ENCODE measurements around the gene KCNJ1. TPM values are rescaled to one million over a fixed set of nuclear protein-coding genes. Genes with fewer than 3 reads are reported as not detected.

The KCNJ1 gene
- total and polyA plus RNA-seq, 2 experiments from 2014 or later, result 0.16 TPM; not detected in 1

GRCh38 chr11:128900468-128900867, 33.4 kb upstream of the KCNJ1 start:
- Histone ChIP-seq H3K27ac (ENCODE audit: low read depth) (no peak overlapping the region), H2AFZ (no peak overlapping the region), H3K79me2 (replicated peaks; ENCODE audit: insufficient read depth) (no peaks in the 10 kb centered on the region), H3F3A (replicated peaks; ENCODE audit: low read depth) (peaks cover 24% of the 10 kb centered on the region; the same call in 1 of the 2 replicates), H3K4me3 (no peak overlapping the region), H3K4me1 (ENCODE audit: insufficient read depth) (peaks cover 37% of the 10 kb centered on the region), H3K36me3 (ENCODE audit: insufficient read depth) (no peaks in the 10 kb centered on the region), H4K20me1 (replicated peaks; ENCODE audit: insufficient read depth) (peaks cover 13% of the 10 kb centered on the region), H3K4me2 (no peak overlapping the region), H3K27me3 (ENCODE audit: insufficient read depth) (peaks cover 94% of the 10 kb centered on the region), H3K9me2 (ENCODE audit: insufficient read depth) (no peaks in the 10 kb centered on the region)
- ATAC-seq, result no peak
- Mint-ChIP-seq H3K27me3 (ENCODE audit: insufficient read depth, low read depth, poor library complexity) (peaks cover 64% of the 10 kb centered on the region), H3K36me3 (ENCODE audit: low read depth) (no peaks in the 10 kb centered on the region; the same call in 2 of the 3 replicates), H3K4me1 (peaks cover 37% of the 10 kb centered on the region), H3K4me3 (no peak overlapping the region), H3K9me3 (no peaks in the 10 kb centered on the region; the same call in 2 of the 3 replicates), H3K27ac (no peak overlapping the region)
- no peak for DNase-seq (ENCODE audit: low spot score)
- TF ChIP-seq REST (IDR thresholded peaks at IDR 0.05; ENCODE audit: unreplicated experiment) (no peak), CTCF (conservative IDR thresholded peaks at IDR 0.05; ENCODE audit: low read depth in 2 of 2) (no peak), STAT1 (IDR thresholded peaks at IDR 0.05; ENCODE audit: unreplicated experiment) (no peak), POLR2AphosphoS5 (IDR thresholded peaks at IDR 0.05; ENCODE audit: low read depth) (no peak), ETS1 (IDR thresholded peaks at IDR 0.05) (no peak), ZNF462 (CRISPR knock-in tag; IDR thresholded peaks at IDR 0.05) (no peak), ZNF114 (CRISPR knock-in tag; IDR thresholded peaks at IDR 0.05) (no peak), JUNB (IDR thresholded peaks at IDR 0.05; ENCODE audit: unreplicated experiment) (no peak), ZNF331 (CRISPR knock-in tag; IDR thresholded peaks at IDR 0.05; ENCODE audit: low read depth) (no peak)

Measured in GM23338 (cell line).